Measurements from ENCODE around the gene VAMP4.

VAMP4 gene

DNA sequence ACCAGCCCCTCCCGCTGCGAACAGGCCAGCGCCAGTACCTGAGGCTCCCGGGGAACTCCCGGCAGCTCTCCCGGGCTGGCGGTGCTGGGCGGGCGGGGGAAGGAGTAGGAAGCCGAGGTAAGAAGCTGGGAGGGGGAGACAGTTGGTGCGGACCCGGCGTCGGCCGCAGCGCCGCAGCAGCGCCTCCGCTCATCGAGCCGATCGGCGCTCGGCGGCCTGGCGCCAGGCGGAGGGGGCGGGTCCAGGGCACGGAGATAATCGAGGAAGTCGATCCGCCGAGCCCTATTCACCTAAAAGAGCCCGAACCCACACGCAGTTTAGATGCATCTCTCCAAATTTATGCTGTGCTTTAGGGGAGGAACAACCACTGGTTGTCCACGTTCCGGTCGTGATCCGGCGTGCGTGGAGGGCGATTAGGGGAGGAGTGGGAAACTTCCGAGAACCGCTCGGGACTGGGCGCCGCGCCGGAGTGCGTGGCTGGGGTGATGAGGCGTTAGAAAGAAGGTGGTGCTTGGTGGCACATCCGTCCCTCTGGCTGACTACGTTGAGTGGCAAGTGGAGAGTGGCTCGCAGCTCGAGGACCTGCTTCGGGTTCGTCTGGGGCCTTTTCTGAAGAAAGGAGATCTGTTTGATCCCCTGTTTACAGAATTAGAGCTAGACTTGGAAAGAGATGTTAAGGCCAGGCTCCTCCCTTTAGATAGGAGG is at the start of gene VAMP4:
TSS of gene VAMP4 (minus strand) at position 194 of the 705 bp plus-strand sequence. CDS start 3,651 bp downstream, outside the sequence.
- DNase-seq = peak; percentile 76

- DNase-seq = no peak
These were observed 48.5 kb upstream of the VAMP4 start for GRCh38 chr1:171790318-171790717.

DNA sequence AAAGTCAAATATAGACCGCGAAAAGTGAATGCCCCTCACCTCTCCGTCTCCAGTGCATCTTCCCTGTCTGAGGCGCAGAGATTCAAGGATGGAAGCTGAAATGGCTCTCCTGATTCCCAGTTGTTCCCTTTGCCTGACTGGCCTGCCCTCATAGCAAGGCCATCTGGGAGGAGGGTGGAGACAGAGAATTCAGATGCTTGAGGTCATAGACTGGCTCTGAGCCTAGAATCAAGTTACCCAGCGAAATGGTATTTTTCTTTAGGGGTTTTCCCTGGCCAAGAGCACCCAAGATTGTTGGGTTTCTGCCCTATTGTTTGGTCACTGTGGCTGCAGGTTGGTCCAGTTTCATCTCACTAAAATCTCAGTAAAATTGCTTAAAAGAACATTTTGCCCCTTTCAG is 46.8 kb upstream of the VAMP4 start:
- peak; percentile 43 for DNase-seq

DNA sequence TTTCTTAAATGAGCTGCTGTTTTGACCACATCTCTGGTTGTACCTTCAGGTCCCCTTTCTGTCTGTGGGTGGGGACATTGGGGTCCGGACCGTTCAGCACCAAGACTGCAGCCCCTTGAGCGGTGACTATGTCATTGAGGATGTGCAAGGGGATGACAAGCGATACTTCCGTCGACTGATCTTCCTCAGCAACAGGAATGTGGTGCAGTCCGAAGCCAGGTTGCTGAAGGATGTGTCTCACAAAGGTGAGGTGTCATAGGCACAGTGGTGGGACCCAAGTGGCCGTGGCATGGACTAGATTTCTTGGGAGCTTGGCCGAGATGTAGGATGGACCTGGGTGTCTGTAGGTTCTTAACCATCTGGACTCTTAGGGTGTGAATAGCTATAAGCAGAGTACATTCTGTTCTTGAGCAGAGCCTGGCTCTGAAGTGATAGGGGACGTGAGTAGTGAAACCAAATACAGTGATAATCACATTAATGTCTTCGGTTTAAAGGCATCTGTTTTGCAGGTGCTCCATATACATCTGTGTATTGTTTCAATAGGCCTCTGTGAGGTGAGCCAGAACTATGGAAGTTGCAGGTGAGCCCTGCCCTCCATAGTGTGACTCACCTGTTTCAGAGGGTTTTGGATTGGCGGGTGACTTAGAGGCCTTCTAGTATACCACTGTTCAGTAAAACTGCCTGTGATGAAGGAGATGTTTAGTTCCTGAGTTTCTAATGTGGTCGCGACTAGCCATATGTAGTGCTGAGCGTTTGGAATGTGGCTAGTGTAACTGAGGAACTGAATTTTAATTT is 46.0 kb upstream of the VAMP4 start:
- no peak for DNase-seq

DNA sequence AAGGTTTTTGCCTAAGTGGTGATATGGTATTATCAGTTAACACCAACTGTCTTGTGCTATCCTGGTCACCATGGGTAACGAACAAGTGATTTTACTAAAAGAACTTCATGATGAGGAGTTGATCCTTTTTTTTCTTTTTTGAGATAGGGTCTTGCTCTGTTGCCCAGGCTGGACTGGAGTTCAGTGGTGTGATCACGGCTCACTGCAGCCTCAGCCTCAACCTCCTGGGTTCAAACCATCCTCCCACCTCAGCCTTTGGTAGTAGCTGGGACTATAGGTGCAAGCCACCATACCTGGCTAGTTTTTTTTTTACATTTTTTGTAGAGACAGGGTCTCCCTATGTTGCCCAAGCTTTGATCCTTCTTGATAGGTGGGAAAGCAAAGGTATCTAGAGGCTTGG is 44.7 kb upstream of the VAMP4 start:
- DNase-seq = no peak

DNA sequence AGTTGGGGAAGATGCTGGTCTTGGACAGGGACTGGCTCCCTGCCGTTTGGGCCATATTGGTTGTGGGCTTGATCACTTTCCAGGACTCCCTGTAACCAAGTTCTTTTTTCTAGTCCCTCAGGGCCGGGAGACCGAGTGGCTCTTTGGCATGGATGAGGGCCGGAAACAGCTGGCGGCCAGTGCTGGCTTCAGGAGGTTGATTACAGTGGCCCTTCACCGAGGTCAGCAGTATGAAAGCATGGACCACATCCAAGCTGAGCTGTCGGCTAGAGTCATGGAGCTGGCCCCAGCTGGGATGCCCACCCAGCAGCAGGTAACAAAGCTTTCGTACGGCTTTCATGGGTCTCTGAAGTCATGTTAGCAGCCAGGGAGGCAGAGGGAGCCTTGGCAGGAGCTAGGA is 43.9 kb upstream of the VAMP4 start:
- no peak for DNase-seq

- DNase-seq = no peak
These were observed 42.9 kb upstream of the VAMP4 start for GRCh38 chr1:171784784-171785183.

DNA sequence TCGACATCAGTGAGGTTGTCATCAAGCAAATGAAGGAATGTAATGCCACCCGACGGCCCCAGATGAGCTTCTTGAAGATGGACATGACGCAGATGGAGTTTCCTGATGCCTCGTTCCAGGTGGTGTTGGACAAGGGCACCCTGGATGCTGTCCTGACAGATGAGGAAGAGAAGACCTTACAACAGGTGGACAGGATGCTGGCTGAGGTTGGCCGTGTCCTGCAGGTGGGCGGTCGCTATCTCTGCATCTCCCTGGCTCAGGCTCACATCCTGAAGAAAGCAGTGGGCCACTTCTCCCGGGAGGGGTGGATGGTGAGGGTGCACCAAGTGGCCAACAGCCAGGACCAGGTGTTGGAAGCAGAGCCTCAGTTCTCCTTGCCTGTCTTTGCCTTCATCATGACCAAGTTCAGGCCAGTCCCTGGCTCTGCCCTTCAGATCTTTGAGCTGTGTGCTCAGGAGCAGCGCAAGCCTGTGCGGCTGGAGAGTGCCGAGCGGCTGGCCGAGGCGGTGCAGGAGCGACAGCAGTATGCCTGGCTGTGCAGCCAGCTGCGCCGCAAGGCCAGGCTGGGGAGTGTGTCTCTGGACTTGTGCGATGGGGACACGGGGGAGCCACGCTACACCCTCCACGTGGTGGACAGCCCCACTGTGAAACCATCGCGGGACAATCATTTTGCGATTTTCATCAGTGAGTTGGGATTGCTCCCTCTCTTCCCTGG is 42.1 kb upstream of the VAMP4 start:
- DNase-seq = no peak

- peak; percentile 99 for DNase-seq
These were observed 39.5 kb upstream of the VAMP4 start, which contains the start of gene METTL13 for GRCh38 chr1:171781176-171781875. Gene METTL13, plus strand, starts transcription at chr1:171781660. Its CDS starts 308 bp downstream, at chr1:171781968.

DNA sequence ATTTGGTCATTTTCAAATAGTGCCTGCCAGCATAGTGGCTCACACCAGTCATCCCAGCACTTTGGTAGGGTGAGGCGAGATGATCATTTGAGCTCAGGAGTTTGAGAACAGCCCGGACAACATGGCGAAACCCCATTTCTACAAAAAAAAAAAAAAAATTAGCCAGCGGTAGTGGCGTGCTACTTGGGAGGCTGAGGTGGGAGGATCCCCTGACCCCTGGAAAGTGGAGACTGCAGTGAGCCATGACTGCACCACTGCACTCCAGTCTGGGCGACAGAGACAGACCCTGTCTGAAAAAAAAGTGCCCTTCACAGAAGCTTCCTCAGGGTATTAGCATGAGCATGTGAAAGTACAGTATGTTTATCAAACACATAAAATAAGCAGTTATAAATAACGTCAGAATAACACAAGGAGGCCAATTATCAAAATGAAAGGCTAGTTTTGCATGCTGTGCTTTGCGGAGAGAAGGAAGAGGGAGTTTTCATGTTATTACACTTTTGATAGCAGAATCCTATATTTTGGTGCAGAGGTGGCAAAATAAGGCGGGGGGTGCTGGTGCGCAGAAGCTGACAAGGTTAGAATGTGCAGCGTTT is 38.8 kb upstream of the VAMP4 start:
- DNase-seq = no peak

- DNase-seq = no peak
These were observed 30.4 kb upstream of the VAMP4 start for GRCh38 chr1:171772312-171772711.

- DNase-seq = no peak
These were observed 27.9 kb upstream of the VAMP4 start for GRCh38 chr1:171769754-171770153.

GRCh38 chr1:171769171-171769570 is 27.3 kb upstream of the VAMP4 start:
- no peak for DNase-seq

DNA sequence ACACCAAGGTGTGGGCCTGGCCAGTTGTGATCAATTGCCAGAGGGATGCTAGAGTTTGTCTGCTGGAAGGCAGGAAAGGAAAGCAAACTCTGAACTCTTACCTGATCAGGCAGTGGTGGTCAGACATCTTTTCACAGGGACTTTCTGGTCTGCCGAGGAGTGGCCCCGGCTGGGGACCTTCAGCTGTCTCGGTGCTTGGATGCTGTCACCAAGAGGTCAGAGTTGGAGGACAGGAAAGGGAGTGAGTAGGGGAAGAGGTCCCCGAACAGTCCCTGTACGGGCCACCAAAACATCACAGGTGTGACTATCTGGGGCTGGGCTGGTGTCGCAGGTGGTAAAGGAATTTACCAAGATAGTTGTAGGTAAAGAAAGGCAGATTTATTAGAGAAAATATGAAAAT is 21.9 kb upstream of the VAMP4 start:
- no peak for DNase-seq

DNA sequence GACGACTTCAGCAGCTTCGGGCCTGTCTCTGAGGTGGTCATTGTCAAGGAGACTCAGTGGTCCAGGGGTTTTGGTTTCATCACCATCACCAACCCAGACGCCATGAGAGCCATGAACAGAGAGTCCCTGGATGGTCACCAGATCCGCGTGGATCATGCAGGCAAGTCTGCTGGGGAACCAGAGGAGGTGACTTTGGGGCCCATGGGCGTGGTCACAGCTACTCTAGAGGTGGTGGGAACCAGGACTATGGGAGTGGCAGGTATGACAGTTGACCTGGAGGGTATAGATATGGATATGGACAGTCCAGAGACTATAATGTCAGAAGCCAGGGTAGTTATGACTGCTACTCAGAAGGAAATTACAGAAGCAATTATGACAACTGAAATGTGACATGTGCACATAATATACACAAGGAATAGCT is 20.3 kb upstream of the VAMP4 start:
- DNase-seq = no peak

- no peak for DNase-seq
These were observed 16.1 kb upstream of the VAMP4 start for GRCh38 chr1:171758011-171758410.

DNA sequence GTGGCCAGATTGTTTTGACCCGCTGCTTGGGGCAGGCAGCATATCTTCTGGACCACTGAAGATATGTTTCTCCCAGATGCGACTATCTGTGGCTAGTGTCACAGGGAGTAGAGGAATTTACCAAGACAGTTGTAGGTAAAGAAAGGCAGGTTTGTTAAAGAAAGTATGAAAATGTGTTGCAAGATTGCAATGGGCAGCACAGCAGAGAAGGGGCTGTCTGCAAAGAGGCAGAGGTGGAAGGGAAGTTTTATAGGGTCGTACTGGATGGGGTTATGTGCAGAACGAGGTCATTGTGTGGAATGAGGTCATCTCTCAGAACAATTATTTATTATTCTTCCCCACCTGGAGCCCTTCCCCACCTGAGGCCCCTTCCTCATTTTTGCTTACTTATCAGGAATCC is 15.0 kb upstream of the VAMP4 start:
- no peak for DNase-seq

DNA sequence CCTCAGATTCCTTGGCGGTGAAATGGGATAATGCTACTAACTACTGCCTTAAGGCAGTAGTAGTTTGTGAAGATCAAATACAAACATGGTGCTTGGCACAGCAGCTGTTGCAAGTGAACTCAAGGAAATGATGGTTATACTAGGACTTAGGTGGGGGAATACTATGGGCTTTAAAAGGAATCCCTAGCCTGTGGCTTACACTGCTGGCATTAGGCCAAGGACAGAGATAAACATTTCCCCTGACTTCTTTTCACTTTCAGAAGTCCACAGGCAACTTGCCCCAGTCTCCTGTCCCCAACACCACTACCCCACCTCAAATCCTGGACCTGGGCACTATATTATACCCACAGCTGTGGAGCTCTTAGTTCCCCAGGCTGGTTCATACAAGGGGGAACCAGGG is 13.1 kb upstream of the VAMP4 start:
- no peak for DNase-seq

- DNase-seq = no peak
These were observed 12.5 kb upstream of the VAMP4 start for GRCh38 chr1:171754353-171754705.

GRCh38 chr1:171753685-171754352 is 12.0 kb upstream of the VAMP4 start:
- no peak for DNase-seq

- no peak for DNase-seq
These were observed 11.3 kb upstream of the VAMP4 start for GRCh38 chr1:171753182-171753581.

GRCh38 chr1:171751221-171751620 is 9.4 kb upstream of the VAMP4 start:
- no peak for DNase-seq

All from amniotic stem cell (primary cell).